Cardiac fibroblast (primary cell): Measurements from ENCODE around the gene TECPR2.
"Not testable (repeated sequence)": the region's sequence is repeated elsewhere in the genome, so short reads cannot be mapped to it uniquely, and the experiment has no call there.

Source experiments
- DNase-seq, 2 donors: peaks; one replicate each; pipeline versions ENCODE4 v3.0.0 to v3.0.0-alpha.2; 2010; ENCODE audit warnings: low read depth in 2 of 2
- H3K4me3 ChIP-seq, 2 donors: replicated peaks in 1 of 2; 1 replicate in 1 of 2; 2 replicates in 1 of 2; pipeline ENCODE4 v1.5.1; 2011; ENCODE audit warnings: low read depth in 2 of 2, low read length in 2 of 2, mild to moderate bottlenecking in 2 of 2, moderate library complexity in 1 of 2
- TF ChIP-seq, protein P1 (sequence below): IDR thresholded peaks from one replicate; pipeline ENCODE4 v1.5.1; 2011; ENCODE audit warnings: low read depth, mild to moderate bottlenecking, low read length, inconsistent platforms

Gene TECPR2

DNA sequence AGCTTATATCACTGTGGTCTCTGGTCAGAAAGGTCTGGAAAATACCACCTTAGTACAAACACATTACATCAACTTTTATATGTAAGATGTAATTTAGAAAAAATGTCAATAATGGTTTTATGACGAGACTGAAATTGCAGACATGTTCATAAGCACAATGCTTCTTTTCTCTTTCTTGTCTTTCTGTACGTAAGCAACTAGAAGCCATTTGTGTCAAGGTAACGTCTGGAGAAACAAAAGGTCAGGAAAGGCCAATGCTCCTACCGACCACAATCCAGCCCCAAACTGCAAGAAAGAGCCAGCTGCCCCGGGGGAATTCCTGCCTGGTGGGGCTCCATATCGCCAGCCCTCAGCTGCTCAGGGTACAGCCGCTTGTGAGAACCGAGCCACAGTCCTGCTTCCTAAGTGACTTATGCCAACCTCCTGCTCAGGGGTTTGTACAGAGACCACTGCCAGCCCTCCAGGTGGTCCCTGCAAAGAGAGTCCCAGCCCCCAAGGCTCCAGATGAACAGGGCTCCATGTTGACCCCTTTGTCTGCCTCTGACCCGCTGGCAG is 36.9 kb upstream of the TECPR2 start:
- TF ChIP-seq, protein P1, sequence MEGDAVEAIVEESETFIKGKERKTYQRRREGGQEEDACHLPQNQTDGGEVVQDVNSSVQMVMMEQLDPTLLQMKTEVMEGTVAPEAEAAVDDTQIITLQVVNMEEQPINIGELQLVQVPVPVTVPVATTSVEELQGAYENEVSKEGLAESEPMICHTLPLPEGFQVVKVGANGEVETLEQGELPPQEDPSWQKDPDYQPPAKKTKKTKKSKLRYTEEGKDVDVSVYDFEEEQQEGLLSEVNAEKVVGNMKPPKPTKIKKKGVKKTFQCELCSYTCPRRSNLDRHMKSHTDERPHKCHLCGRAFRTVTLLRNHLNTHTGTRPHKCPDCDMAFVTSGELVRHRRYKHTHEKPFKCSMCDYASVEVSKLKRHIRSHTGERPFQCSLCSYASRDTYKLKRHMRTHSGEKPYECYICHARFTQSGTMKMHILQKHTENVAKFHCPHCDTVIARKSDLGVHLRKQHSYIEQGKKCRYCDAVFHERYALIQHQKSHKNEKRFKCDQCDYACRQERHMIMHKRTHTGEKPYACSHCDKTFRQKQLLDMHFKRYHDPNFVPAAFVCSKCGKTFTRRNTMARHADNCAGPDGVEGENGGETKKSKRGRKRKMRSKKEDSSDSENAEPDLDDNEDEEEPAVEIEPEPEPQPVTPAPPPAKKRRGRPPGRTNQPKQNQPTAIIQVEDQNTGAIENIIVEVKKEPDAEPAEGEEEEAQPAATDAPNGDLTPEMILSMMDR: no peak
- no peak for DNase-seq
- no peak overlapping the region for H3K4me3 ChIP-seq

DNA sequence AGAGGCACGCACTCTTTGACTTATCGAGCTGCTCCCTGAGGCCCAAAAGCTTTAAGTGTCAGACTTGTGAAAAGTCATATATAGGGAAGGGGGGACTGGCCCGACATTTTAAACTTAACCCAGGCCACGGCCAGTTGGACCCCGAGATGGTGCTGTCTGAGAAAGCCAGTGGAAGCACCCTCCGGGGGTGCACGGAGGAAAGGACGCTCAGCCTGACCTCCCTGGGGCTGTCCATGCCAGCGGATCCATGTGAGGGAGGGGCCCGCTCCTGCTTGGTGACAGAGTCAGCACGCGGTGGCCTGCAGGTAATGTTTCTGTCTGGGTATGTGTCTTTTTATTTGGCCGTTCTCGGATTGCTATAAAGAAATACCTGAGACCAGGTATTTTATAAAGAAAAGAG is 36.2 kb upstream of the TECPR2 start:
- H3K4me3 ChIP-seq: no peak overlapping the region
- no peak for DNase-seq
- TF ChIP-seq, protein P1: no peak

DNA sequence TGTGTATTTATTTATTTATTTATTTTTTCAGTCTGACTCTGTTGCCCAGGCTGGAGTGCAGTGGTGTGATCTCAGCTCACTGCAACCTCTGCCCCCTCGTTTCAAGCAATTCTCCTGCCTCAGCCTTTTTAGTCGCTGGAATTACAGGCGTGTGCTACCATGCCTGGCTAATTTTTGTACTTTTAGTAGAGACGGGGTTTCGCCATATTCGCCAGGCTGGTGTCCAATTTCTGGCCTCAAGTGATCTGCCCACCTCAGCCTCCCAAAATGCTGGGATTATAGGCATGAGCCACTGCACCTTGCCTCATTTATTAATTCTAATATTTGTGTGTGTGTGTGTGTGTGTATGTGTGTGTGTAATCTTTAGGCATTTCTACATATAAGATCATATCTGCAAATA is 33.4 kb upstream of the TECPR2 start:
- DNase-seq, H3K4me3 ChIP-seq: not testable (repeated sequence)

DNA sequence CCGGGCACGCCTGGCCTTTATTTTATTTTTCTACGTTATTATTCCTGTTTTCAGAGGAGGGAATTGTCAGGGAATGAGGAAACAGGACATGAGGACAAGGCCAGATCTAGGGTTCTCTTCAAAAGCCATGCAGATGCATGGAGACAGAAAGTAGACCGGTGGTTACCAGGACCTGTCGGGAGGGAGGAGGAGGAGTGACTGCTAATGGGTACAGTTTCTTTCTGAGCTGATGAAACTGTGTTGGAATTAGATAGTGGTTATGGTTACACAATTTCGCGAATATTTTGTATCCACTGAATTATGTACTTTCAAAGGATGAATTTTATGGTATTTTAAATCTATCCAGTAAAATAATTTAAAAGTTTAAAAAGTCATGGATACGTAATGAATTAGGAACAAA is 31.9 kb upstream of the TECPR2 start:
- no peak overlapping the region for H3K4me3 ChIP-seq
- no peak for DNase-seq
- TF ChIP-seq, protein P1: no peak

DNA sequence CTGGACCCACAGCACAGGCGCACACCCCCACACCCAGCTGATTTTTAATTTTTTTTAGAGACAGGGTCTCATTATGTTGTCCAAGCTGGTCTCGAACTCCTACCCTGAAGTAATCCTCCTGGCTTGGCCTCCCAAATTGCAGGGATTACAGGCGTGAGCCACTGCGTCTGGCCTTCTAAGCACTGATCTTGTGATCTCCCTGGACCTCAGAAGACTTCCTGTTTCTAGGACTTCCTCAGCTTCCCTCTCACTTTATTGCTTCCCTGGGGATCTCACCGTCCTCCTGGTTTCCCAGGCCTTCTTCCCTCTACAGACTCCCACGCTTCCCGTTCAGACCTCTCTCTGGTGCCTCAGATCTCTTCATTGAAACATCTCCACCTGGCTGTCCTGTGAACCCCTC is 29.4 kb upstream of the TECPR2 start:
- no peak for DNase-seq
- TF ChIP-seq, protein P1: no peak
- no peak overlapping the region for H3K4me3 ChIP-seq

DNA sequence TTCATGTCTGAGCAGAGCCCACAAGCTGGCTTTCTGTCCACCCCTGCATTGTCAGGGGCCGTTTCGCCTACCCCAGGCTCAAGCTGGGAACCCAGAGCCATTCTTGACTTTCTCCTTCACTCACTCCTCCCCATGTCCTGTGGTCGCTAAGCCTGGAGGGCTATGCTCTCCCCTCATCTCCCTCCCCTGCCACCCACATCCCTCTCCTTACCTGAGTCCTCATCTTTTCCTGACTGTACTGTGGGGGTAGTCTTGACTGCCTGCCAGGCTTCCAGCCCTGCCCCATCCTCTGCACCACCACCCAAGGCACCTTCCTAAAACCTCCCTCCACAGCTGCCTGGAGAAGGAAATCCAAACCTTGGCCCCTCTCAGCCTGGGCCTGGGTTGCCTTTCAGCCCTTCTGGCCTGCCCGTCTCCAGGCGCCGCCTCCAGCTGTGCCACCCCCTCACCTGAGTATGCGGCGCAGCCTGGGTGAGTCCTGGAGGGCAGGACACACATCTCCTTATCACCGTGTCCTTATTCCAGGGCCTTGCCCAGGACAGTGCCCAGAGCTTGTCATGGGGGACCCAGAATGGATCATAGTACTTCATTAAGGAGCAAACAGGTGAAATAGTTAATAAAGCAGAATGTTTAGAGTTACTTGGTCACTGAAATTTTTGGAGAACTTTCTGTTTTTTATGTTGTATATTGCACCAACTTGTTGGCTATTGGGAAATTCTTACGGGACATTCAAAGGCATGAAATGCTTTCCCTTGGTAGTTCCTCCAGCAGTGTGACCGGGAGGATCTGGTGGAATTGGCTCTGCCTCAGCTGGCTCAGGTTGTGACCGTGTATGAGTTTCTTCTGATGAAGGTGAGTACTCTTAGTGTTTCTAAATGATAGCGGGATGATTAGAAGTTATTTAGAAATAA is 28.7 kb upstream of the TECPR2 start:
- no peak for DNase-seq
- H3K4me3 ChIP-seq: no peak overlapping the region
- TF ChIP-seq, protein P1: no peak

DNA sequence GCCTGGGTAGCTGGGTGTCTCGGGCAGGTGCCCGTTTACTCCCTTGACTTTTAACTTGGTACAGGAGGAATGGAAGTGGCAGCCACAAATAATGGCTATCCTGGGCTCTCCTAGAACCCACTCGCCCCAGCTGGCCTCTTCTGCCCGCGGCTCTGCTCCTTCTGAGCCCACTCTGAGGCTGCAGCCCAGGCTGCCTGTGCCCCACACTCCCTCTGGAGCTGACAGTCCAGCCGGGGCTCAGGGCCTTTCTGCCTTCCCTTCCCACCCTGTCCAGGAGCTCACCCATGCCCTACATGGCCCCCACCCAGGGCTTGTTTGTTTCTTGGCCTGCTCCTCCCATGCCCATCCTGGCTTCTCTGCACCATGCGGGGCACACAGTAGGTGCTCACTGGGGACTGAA is 27.6 kb upstream of the TECPR2 start:
- TF ChIP-seq, protein P1: no peak
- DNase-seq: no peak
- no peak overlapping the region for H3K4me3 ChIP-seq
